22Rv1 (cell line): ENCODE measurements around the gene NUDT5.

Experiments
- H3K27ac ChIP-seq: fragments of 450-650 bp; 2 replicates; pipeline ENCODE4 v1.5.1; 2017
- CTCF ChIP-seq: fragments of 450-650 bp; IDR thresholded peaks from 2 replicates; pipeline ENCODE4 v1.5.1; 2017; ENCODE audit warnings: mild to moderate bottlenecking
- ZFX ChIP-seq: fragments of 450-650 bp; IDR thresholded peaks from 2 replicates; pipeline ENCODE4 v1.6.1; 2017; ENCODE audit warnings: antibody characterized with exemption, borderline replicate concordance

NUDT5 gene

GRCh38 chr10:12213621-12214020 is 17.9 kb upstream of the NUDT5 start:
- TF ChIP-seq CTCF (no peak), ZFX (no peak)
- H3K27ac ChIP-seq: no peak overlapping the region

DNA sequence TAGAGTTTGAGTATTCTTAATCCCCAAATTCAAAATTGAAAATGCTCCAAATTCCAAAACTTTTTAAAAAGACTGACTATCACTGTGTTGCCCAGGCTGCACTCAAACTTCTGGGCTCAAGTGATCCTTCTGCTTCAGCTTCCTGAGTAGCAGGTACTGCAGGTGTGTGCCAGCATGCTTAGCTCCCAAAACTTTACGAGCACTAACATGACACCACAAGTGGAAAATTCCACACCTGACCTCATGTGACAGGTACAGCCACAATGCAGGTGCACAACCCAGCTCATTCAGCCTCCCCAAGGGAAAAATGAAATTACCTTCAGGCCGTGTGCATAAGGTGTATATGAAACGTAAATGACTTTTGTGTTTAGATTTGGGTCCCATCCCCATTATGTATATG is 16.8 kb upstream of the NUDT5 start:
- TF ChIP-seq ZFX: no peak
- no peak for TF ChIP-seq CTCF
- no peak overlapping the region for H3K27ac ChIP-seq

- TF ChIP-seq ZFX (no peak), CTCF (no peak)
- H3K27ac ChIP-seq: no peak overlapping the region
Measured at GRCh38 chr10:12208460-12208859, 12.8 kb upstream of the NUDT5 start.

GRCh38 chr10:12207114-12207513 is 11.4 kb upstream of the NUDT5 start:
- H3K27ac ChIP-seq: no peak overlapping the region
- TF ChIP-seq CTCF (no peak), ZFX (no peak)

DNA sequence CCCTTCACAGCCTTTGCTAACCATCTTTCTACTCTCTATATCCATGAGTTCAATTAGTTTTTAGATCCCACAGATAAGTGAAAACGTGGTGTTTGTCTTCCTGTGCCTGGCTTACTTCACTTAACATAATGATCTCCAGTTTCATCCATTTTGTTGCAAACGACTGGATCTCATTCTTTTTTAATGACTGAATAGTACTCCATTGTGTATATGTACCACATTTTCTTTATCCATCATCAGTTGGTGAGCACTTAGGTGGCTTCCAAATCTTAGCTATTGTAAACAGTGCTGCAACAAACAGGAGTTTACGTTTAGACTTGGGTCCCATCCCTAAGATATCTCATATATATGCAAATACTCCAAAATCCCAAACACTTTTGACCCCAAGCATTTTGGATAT is 9.4 kb upstream of the NUDT5 start:
- TF ChIP-seq ZFX (no peak), CTCF (no peak)
- H3K27ac ChIP-seq: no peak overlapping the region

DNA sequence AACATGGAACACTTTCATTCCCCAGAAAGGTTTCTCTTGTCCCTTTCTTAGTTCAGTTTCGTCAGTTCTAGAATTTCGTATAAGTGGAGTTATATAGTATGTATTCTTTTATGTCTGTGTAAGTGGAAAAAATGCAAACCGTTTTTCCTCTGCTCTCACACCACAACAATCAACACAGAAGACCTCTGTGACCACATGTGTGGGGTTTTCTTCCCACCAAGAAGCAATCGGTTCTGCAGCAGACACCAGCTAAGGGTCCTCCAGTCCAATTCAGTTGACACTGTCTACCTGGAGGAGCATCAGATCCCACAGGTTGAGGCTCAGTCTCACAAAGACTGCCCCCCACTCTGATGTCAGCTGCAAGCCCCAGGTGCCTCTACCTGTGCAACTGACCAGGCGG is 6.5 kb upstream of the NUDT5 start:
- TF ChIP-seq ZFX (no peak), CTCF (no peak)

DNA sequence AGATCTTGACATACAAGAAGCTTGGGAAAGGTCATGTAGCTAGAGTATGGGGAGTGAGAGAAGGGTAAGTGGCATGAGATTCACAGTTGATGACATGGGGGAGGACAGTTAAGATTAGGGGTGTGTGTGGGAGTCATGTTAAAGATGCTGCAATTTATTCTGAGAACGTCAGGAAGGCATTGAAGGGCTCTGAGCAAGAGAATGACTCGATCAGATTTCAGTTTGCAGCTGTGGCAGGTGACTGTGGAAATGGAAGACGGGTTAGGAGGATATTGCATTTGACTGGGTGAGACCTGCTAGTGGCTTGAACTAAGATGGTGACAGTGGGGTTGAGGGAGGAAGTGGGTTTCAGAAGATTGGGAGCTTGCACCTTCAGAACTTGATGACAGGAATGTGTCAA is 5.9 kb upstream of the NUDT5 start:
- TF ChIP-seq ZFX (no peak), CTCF (no peak)
- no peak overlapping the region for H3K27ac ChIP-seq

More for the DNA sequence above, 6.5 kb upstream of the NUDT5 start:
- no peak overlapping the region for H3K27ac ChIP-seq
